ENCODE results near the gene LAMA5. TPM values are rescaled to one million over a fixed set of nuclear protein-coding genes. Genes with fewer than 3 reads are reported as not detected.

The LAMA5 gene
- total RNA-seq, 1 donor from 2014 or later = 240 TPM

DNA sequence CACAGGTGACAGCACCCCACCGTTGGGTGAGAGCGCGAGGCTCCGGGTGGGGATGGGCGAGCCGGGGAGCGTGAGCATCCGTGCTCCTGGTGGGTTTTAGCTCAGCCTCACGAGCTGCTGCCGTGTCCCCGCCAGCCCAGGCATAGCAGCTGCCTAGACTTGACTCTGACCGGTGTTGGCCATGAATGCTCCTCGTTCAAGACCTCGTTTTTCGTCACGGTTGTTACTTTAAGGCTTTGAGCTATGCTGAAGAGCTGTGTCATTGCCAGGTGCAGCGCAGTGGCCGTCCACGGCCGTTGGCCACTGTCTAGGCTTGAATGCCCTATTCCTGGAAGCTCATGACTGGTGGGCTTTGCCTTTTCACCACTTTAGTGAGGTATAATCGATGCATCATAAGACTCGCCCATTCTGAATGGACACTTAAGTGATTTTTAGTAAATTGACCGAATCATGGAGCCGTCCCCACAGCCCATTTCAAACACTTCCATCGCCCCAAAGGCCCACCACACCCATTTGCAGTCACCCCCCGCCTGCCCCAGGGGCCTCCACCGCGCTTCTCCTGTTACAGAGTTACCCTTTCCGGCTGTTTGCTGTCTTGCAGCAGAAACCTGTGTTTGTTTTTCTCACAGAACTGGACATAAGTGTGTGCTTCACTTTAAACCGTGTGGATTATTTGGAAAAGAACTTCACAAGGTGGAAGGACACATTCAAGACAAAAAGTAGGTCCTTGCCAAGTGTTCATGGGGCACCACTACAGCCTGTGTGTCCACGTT lies 85.8 kb downstream of the LAMA5 start:
- DNase-seq (ENCODE audit: low read depth) = no peak
- H3K4me3 ChIP-seq (ENCODE audit: low read depth, low read length) = no peak overlapping the region
- TF ChIP-seq, protein P1, sequence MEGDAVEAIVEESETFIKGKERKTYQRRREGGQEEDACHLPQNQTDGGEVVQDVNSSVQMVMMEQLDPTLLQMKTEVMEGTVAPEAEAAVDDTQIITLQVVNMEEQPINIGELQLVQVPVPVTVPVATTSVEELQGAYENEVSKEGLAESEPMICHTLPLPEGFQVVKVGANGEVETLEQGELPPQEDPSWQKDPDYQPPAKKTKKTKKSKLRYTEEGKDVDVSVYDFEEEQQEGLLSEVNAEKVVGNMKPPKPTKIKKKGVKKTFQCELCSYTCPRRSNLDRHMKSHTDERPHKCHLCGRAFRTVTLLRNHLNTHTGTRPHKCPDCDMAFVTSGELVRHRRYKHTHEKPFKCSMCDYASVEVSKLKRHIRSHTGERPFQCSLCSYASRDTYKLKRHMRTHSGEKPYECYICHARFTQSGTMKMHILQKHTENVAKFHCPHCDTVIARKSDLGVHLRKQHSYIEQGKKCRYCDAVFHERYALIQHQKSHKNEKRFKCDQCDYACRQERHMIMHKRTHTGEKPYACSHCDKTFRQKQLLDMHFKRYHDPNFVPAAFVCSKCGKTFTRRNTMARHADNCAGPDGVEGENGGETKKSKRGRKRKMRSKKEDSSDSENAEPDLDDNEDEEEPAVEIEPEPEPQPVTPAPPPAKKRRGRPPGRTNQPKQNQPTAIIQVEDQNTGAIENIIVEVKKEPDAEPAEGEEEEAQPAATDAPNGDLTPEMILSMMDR (conservative IDR thresholded peaks at IDR 0.05; ENCODE audit: low read depth, low read length) = no peak

DNA sequence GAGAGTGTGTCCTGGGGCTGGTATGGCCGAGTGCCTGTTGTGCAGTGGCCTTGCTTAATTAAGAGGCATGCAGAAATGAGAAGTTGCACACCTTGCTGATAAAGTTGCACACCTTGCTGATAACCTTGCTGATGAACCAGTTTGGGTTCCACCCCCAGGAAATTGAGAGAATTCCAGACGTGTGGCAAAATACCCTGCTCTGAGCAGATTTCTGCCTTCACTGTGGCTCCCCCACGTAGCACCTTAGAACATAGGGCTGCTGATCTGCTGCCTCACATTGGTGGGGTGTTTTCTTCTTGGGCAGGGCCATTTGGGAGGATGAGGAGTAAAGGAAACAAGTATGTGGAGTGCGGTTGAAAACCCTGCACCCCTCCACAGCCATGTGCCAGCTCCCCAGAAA lies 86.8 kb downstream of the LAMA5 start:
- TF ChIP-seq, protein P1 (conservative IDR thresholded peaks at IDR 0.05; ENCODE audit: low read depth, low read length) = no peak
- no peak for DNase-seq (ENCODE audit: low read depth)
- no peak overlapping the region for H3K4me3 ChIP-seq (ENCODE audit: low read depth, low read length)

DNA sequence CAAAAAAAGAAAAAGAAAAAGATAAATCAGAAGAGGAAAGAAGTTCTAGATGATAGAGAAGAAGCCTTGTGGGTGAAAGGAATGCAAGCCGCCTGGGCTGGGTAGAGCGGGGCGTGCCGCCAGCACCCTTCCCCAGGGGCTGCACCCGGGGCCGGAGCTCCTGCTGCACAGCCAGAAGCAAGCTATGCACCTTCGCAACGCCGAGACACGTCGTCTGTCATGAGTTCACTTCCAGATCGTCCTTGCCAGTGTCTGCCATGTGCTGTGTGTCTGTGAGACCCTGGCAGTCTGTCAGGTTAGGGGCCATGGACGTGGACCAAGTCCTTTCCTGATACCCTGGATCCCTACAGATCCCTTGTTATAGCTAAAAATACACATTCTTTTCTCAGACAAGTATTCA lies 89.9 kb downstream of the LAMA5 start:
- TF ChIP-seq, protein P1 (conservative IDR thresholded peaks at IDR 0.05; ENCODE audit: low read depth, low read length) = no peak
- no peak for DNase-seq (ENCODE audit: low read depth)
- H3K4me3 ChIP-seq (ENCODE audit: low read depth, low read length) = no peak overlapping the region

DNA sequence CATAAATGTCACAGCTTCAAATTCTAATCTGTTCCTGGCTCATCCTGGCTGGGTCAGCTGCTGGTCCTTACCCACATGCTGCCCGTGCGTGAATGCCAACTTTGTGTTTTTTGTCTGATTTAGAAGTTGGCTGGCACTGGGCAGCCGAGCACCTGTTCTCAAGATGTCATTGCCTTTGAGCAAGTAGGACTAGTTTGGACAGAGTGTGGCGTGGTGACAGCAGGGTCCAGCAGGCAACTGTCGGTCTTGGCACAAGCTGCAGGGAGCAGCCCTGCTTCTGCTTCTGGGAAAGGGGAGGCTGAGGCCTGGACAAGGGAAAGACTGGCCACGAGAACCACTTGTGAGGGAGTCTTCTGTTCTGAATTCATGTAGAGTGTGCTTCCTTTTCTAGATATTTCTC lies 90.7 kb downstream of the LAMA5 start:
- H3K4me3 ChIP-seq (ENCODE audit: low read depth, low read length) = no peak overlapping the region
- TF ChIP-seq, protein P1 (conservative IDR thresholded peaks at IDR 0.05; ENCODE audit: low read depth, low read length) = no peak
- DNase-seq (ENCODE audit: low read depth) = no peak

DNA sequence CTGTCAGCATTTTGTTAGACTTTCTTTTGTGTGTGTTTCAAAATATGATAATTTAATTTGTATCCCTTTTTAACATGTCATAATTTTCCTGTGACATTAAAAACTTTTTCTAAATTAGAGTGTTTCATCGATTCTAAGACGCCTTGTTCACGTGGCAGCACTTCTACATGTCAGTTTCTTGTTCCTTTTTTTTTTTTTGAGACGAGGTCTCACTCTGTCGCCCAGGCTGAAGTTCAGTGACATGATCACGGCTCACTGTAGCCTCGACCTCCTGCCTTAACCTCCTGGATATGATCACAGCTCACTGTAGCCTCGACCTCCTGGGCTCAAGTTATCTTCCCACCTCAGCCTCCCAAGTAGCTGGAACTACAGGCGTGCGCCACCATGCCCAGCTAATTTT lies 91.9 kb downstream of the LAMA5 start:
- TF ChIP-seq, protein P1 (conservative IDR thresholded peaks at IDR 0.05; ENCODE audit: low read depth, low read length) = no peak

DNA sequence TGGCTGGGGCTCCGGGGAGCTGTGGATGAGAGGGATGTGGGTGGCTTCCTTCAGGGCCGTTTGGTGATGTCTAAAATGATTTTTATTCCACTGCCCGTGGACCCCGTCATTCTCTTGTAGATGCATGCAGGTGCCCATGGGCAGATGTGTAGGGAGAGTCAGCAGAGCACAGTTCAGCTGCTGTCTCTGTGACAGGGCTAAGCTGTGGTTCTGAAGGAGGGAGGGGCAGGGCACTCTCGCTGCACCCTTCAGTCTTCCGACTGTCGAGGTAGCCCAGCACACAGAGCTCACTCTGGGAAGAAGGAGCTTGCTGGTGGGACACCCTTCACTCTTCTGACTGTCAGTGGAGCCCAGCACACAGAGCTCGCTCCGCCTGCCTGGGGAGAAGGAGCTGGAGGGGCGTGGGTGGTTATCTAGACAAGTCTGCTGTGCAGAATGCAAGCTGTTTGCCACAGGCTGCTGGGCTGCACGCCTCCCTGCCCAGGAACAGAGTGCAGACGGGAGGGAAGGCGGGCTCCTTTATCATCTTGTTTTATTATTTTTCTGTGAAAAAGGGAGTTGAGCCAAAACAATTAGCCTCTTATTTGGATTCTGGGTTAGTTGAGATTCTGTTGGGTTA lies 92.7 kb downstream of the LAMA5 start:
- no peak for DNase-seq (ENCODE audit: low read depth)
- no peak overlapping the region for H3K4me3 ChIP-seq (ENCODE audit: low read depth, low read length)
- TF ChIP-seq, protein P1 (conservative IDR thresholded peaks at IDR 0.05; ENCODE audit: low read depth, low read length) = no peak

More for the DNA sequence above, 91.9 kb downstream of the LAMA5 start:
- no peak for DNase-seq (ENCODE audit: low read depth)
- no peak overlapping the region for H3K4me3 ChIP-seq (ENCODE audit: low read depth, low read length)

All from epithelial cell of proximal tubule (primary cell).